CMK (cell line): Measurements from ENCODE around the gene MVD.

Experiments used
- DNase-seq: peaks from one replicate; pipeline ENCODE4 v3.0.0-alpha.2; 2010; ENCODE audit warnings: low read depth

Gene MVD

DNA sequence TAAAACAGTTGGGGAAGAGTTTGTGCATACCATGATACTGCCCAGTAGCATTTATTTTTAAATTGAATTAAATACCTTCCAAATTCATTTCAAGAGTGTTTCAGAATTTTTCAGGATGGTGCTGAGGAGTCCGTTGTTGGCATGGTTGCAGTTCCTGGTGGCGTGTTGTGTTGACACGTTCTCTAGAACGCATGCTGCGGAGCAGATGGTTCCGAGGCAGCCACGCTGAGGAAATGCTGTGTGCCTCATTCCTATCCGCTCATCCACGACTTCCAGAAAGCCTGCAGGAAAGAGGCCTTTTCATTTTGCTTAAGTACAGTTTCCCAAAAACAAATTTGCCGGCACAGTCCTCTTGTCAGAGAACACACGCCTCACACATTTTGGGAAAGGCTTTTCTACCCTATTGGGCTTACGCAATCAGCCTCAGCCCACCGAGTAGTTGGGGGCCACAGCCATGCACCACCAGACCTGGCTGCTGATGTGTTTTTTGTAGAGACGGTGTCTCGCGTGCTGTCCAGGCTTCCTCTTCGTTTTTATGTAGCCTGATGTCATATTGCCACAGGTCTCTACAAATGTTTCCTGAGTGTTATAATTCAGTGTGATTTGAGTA, 56.6 kb downstream of the MVD start:
- DNase-seq = no peak

DNA sequence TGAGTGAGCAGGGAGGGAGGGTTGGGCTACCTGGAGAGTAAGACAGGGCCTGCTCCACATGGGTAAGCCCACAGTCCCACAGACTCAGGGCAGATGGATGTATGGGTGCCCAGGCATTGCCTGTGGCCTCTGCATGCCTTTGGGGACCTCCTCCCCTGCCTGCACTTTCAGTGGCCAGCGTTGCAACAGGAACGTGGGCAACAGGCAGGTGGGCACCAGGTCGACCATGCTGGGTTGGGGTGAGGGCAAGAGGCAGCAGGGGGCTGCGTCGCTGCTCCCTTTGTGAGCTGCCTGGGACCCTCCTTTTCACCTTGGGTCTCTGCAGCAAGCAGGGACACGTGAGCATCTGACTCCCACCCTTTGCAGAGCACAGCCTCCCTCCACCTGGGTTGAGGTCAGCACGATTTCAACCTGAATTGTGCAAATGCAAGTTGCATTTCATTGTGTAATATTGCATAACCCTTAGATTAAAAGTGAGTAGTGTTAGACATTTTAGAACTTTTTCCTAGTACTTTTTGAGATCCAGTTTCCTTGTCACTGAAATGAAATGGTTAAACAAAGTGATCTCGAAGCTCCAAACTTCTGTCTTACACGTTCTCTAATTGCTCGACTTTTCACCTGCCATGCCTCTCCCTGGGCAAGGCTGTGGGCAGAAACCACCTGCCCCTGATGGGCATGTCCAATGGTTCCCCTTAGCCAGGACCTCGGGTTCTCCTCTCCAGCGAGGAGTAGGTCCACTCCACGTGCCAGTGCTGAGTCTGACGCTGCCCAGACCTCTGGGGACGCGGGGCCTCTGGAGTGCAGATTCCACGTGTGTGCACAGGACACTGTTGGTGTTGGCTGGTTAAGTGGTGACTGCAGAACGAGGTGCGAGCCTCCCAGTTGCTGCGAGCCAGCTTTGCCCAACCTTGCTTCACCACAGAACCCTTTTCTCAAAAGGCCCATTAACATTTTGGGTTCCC, 57.4 kb downstream of the MVD start:
- no peak for DNase-seq

DNA sequence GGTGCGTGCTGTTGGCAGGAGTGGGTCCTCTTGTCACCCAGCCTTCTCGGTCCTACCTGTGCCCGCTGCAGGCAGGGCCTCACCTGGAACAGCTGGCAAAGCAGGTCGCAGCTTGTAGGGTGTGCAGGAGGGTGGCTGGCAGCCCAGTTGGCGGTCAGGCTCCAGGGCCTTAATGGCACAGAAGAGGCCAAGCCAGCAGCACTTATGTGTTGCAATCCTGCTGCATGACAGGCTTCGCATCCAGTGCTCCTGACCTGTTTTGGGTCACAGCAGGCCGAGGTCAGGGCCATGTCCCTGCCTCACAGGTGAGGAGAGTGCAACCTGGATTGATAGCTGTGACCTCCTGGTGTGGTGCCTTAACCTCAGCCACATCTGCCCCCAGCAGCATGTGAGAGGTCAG, 60.8 kb downstream of the MVD start:
- no peak for DNase-seq
